Measurements from ENCODE around the gene FGFRL1.

Gene FGFRL1

DNA sequence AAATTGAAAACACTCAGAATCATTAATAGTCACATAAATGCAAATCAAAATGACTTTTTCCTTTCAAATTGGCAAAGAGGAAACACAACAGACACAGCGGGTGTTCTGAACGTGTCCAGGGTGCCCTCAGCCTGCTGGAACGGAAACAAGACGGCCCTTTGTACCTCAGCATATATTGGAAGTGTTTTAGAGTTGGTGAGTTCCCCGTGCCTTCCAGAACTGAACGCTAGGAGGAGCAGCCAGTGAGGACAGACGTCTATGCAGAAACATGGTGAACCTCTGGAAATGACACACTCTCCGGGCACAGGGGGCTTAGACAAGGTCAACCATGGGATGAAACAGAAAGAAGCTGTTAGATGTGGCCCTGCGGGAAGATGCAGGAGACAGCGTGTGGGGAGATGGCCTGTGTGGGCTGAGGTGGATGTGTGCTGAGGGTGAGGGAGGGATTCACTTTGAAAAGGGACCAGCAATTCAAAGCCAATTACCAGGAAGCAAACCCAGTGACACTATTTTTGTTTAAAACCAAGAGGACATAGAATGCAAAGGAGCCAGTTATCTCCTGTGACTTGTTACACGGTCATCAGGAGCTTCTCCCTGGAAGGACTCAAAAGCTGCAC, 61.5 kb downstream of the FGFRL1 start:
- Histone ChIP-seq H3K27ac (ENCODE audit: low read length) (no peak overlapping the region), H3K4me1 (ENCODE audit: control insufficient read depth in 1 of 2, insufficient read depth in 2 of 2, low read length in 2 of 2) (no peaks in the 10 kb centered on the region), H3K9me3 (ENCODE audit: control insufficient read depth in 1 of 2, low read length in 2 of 2) (no peaks in the 10 kb centered on the region), H3K27me3 (ENCODE audit: low read depth, low read length) (no peaks in the 10 kb centered on the region), H3K36me3 (ENCODE audit: control insufficient read depth in 1 of 2, insufficient read depth in 2 of 2, low read length in 2 of 2) (no peaks in the 10 kb centered on the region), H3K4me3 (ENCODE audit: low read depth in 1 of 2, low read length in 2 of 2) (no peak overlapping the region)

DNA sequence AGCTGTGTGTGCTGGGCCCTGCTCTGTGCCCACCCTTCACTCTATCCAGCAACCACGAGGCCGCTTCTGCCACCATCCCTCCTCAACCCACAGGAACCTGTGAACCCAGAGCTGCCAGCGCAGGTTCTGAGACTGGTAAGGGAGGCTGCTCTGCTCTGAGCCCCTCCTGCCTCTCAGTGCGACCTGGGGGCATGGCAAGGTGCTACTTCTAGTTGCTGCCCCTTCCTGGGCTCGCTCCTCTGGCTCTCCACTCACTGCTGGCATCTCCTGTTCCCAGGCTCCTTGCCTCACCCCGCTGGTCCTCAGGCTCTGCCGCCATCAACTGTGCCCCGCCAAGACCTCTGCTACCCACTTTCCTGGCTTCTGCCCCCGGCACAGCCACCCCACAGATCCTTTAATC, 62.7 kb downstream of the FGFRL1 start:
- Histone ChIP-seq H3K4me3 (ENCODE audit: low read depth in 1 of 2, low read length in 2 of 2) (no peak overlapping the region), H3K4me1 (ENCODE audit: control insufficient read depth in 1 of 2, insufficient read depth in 2 of 2, low read length in 2 of 2) (no peaks in the 10 kb centered on the region), H3K27ac (ENCODE audit: low read length) (no peak overlapping the region)

DNA sequence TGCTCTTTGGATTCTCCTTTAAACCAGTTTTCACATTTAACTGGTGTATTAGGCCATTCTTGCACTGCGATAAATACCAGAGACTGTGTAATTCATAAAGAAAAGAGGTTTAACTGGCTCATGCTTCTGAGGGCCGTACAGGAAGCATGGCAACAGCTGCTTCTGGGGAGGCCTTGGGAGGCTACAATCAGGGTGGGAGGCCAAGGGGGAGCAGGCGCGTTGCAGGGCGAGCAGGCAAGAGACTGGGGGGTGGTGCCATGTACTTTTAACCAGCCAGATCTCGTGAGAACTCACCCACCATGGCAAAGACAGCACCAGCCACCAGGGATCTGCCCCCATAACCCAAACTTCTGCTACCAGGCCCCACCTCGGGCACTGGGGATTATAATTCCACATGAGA, 63.8 kb downstream of the FGFRL1 start:
- Histone ChIP-seq H3K9me3 (ENCODE audit: control insufficient read depth in 1 of 2, low read length in 2 of 2) (no peaks in the 10 kb centered on the region), H3K36me3 (ENCODE audit: control insufficient read depth in 1 of 2, insufficient read depth in 2 of 2, low read length in 2 of 2) (no peaks in the 10 kb centered on the region), H3K4me3 (ENCODE audit: low read depth in 1 of 2, low read length in 2 of 2) (no peak overlapping the region), H3K27ac (ENCODE audit: low read length) (no peak overlapping the region), H3K27me3 (ENCODE audit: low read depth, low read length) (no peaks in the 10 kb centered on the region), H3K4me1 (ENCODE audit: control insufficient read depth in 1 of 2, insufficient read depth in 2 of 2, low read length in 2 of 2) (no peaks in the 10 kb centered on the region)

More for the DNA sequence above, 62.7 kb downstream of the FGFRL1 start:
- Histone ChIP-seq H3K27me3 (ENCODE audit: low read depth, low read length) (no peaks in the 10 kb centered on the region), H3K36me3 (ENCODE audit: control insufficient read depth in 1 of 2, insufficient read depth in 2 of 2, low read length in 2 of 2) (no peaks in the 10 kb centered on the region), H3K9me3 (ENCODE audit: control insufficient read depth in 1 of 2, low read length in 2 of 2) (no peaks in the 10 kb centered on the region)

DNA sequence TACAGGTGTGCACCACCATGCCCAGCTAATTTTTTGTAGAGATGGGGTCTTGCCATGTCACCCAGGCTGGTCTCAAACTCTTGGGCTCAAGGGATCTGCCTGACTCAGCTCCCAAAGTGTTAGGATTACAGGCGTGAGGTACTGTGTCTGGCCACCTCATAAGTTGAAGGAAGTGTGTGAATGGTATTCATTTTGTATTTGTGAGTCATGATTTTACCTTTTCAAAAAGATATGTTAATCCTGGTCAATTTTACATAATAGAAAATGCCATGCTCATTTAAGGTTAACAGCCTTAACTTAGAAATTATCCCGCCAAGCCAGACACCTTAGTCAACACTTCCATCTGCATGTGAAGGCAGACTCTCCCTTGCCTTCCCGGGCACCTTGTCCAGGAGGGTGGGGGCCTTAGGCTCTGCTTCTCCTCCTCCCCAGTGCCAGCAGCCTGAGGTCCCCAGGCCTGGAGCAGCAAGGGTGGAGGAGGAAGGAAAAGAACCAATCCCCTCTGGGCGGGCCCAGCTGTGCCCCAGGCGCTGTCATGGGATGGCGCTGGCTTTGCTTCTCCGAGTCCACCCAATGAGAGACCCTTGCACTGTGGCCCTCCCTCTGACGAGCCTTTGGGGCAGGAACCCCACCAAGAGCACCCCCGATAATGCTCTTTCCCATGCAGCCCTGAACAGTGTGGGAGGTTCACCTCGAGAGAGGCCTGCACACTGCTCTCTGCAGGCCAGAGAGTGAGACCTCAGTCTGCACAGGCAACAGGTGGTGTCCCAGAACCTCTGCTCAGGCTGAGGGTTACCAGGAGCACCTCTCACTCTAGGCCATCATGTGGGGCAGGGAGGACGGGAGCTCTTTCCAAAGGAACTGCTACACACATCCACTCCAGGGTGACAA, 64.6 kb downstream of the FGFRL1 start:
- Histone ChIP-seq H3K9me3 (ENCODE audit: control insufficient read depth in 1 of 2, low read length in 2 of 2) (no peaks in the 10 kb centered on the region), H3K4me1 (ENCODE audit: control insufficient read depth in 1 of 2, insufficient read depth in 2 of 2, low read length in 2 of 2) (no peaks in the 10 kb centered on the region), H3K27ac (ENCODE audit: low read length) (no peak overlapping the region), H3K4me3 (ENCODE audit: low read depth in 1 of 2, low read length in 2 of 2) (no peak overlapping the region), H3K27me3 (ENCODE audit: low read depth, low read length) (no peaks in the 10 kb centered on the region), H3K36me3 (ENCODE audit: control insufficient read depth in 1 of 2, insufficient read depth in 2 of 2, low read length in 2 of 2) (no peaks in the 10 kb centered on the region)

Data from muscle layer of duodenum (tissue), 2 donors.